LNCAP (cell line): ENCODE measurements around the gene RPS4Y1.

Source experiments
- CTCF ChIP-seq: fragments of 450-650 bp; IDR thresholded peaks from 2 replicates; pipeline ENCODE4 v1.5.1; 2017; ENCODE audit warnings: mild to moderate bottlenecking

Gene RPS4Y1

GRCh38 chrY:2887955-2888354, 46.6 kb downstream of the RPS4Y1 start:
- no peak for TF ChIP-seq CTCF

- TF ChIP-seq CTCF = no peak
These were observed 52.1 kb downstream of the RPS4Y1 start for GRCh38 chrY:2893471-2893870.

GRCh38 chrY:2896050-2896449, 54.6 kb downstream of the RPS4Y1 start:
- no peak for TF ChIP-seq CTCF

GRCh38 chrY:2907356-2907755, 66.0 kb downstream of the RPS4Y1 start:
- no peak for TF ChIP-seq CTCF

- peak; percentile 40 for TF ChIP-seq CTCF
These were observed 71.8 kb downstream of the RPS4Y1 start for GRCh38 chrY:2913066-2913815.
